Erythroblast (primary cell): ENCODE results near the gene SGCD.

ENCODE experiments used
- GATA1 ChIP-seq: IDR thresholded peaks from 2 replicates; pipeline ENCODE4 v1.6.1; 2011; ENCODE audit warnings: low read depth, mild to moderate bottlenecking, control low read depth, low read length, moderate library complexity
- POLR2A ChIP-seq: IDR thresholded peaks from 2 replicates; pipeline ENCODE4 v1.6.1; 2011; ENCODE audit warnings: mild to moderate bottlenecking, low read length

DNA sequence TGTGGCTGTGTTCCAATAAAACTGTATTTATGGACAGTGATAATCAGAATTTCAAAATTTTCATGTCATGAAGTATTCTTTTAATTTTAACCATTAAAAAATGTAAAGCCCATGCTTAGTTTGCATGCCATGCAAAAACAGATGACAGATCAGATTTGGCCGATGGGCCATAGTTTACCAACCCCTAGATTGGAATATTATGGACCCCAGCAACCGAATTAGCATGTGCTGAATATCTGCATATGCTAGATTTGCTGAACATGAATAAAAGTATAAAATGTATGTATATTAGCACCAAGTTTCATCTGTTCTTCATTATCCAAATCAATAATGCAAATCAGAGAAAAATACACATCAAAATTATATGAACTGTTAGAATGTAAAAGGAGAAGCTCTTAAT, 364.6 kb downstream of the SGCD start:
- TF ChIP-seq POLR2A: no peak
- no peak for TF ChIP-seq GATA1
